Fibroblast of villous mesenchyme (primary cell): Measurements from ENCODE around the gene PROC. TPM values are rescaled to one million over a fixed set of nuclear protein-coding genes. Genes with fewer than 3 reads are reported as not detected.

Experiments used
- DNase-seq: peaks from one replicate; pipeline ENCODE4 v3.0.0-alpha.2; 2010; ENCODE audit warnings: low read depth
- H3K4me3 ChIP-seq: 2 replicates; pipeline ENCODE4 v1.5.1; 2011; ENCODE audit warnings: low read depth, mild to moderate bottlenecking, low read length
- total RNA-seq: library from RNA; depleted of rRNA; stranded (reverse); fragments of >200 nt; gene quantifications from 2 replicates; pipeline ENCODE4 v1.2.3, GENCODE V29; 2012
- TF ChIP-seq, protein P1 (sequence below): IDR thresholded peaks from 2 replicates; pipeline ENCODE4 v1.5.1; 2012; ENCODE audit warnings: low read depth, mild to moderate bottlenecking, low read length; ENCODE audit not compliant: insufficient read depth

PROC gene
- total RNA-seq, 1 donor = not detected

GRCh38 chr2:127413782-127414637, 4.2 kb upstream of the PROC start:
- no peak overlapping the region for H3K4me3 ChIP-seq
- TF ChIP-seq, protein P1, sequence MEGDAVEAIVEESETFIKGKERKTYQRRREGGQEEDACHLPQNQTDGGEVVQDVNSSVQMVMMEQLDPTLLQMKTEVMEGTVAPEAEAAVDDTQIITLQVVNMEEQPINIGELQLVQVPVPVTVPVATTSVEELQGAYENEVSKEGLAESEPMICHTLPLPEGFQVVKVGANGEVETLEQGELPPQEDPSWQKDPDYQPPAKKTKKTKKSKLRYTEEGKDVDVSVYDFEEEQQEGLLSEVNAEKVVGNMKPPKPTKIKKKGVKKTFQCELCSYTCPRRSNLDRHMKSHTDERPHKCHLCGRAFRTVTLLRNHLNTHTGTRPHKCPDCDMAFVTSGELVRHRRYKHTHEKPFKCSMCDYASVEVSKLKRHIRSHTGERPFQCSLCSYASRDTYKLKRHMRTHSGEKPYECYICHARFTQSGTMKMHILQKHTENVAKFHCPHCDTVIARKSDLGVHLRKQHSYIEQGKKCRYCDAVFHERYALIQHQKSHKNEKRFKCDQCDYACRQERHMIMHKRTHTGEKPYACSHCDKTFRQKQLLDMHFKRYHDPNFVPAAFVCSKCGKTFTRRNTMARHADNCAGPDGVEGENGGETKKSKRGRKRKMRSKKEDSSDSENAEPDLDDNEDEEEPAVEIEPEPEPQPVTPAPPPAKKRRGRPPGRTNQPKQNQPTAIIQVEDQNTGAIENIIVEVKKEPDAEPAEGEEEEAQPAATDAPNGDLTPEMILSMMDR = no peak
- peak; percentile 83 for DNase-seq

- H3K4me3 ChIP-seq = no peak overlapping the region
- TF ChIP-seq, protein P1 = no peak
- no peak for DNase-seq
Measured at GRCh38 chr2:127414638-127415592, 3.3 kb upstream of the PROC start.

GRCh38 chr2:127415593-127416505, 2.4 kb upstream of the PROC start:
- peak; percentile 34 for DNase-seq
- TF ChIP-seq, protein P1 = peak; percentile 61
- H3K4me3 ChIP-seq = peak overlapping the region; percentile 43

- DNase-seq = no peak
- no peak overlapping the region for H3K4me3 ChIP-seq
- TF ChIP-seq, protein P1 = no peak
Measured at GRCh38 chr2:127416506-127417001, 1.7 kb upstream of the PROC start.

- H3K4me3 ChIP-seq = no peak overlapping the region
- DNase-seq = no peak
- TF ChIP-seq, protein P1 = no peak
Measured at GRCh38 chr2:127417406-127417805, 821 bp upstream of the PROC start.

DNA sequence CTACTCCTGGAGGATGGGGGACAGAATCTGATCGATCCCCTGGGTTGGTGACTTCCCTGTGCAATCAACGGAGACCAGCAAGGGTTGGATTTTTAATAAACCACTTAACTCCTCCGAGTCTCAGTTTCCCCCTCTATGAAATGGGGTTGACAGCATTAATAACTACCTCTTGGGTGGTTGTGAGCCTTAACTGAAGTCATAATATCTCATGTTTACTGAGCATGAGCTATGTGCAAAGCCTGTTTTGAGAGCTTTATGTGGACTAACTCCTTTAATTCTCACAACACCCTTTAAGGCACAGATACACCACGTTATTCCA, 844 bp downstream of the PROC start:
- DNase-seq = no peak
- TF ChIP-seq, protein P1 = no peak
- no peak overlapping the region for H3K4me3 ChIP-seq
